T-helper 2 cell treated with Interferon-gamma antibody and Interleukin-4, amounts not matched to agents 100 ng/mL and 5 ng/mL, for 36 hours (primary cell): ENCODE measurements around the gene KLHDC7B. TPM values are rescaled to one million over a fixed set of nuclear protein-coding genes. Genes with fewer than 3 reads are reported as not detected.
"Not testable (repeated sequence)": the region's sequence is repeated elsewhere in the genome, so short reads cannot be mapped to it uniquely, and the experiment has no call there.

Experiments
- intact Hi-C: fragments of 100-400 bp; cut with micrococcal nuclease; formaldehyde crosslinking; loops from one replicate; pipeline ENCODE4 v1.15.1; 2023
- total RNA-seq: library from RNA; stranded (reverse); gene quantifications from 2 replicates; pipeline ENCODE4 v1.2.3, GENCODE V29; 2022

The KLHDC7B gene
- total RNA-seq, 1 donor from 2014 or later = 5.3 TPM

GRCh38 chr22:50516891-50517290 lies 28.8 kb upstream of the KLHDC7B start:
- intact Hi-C loops = no loop called here

DNA sequence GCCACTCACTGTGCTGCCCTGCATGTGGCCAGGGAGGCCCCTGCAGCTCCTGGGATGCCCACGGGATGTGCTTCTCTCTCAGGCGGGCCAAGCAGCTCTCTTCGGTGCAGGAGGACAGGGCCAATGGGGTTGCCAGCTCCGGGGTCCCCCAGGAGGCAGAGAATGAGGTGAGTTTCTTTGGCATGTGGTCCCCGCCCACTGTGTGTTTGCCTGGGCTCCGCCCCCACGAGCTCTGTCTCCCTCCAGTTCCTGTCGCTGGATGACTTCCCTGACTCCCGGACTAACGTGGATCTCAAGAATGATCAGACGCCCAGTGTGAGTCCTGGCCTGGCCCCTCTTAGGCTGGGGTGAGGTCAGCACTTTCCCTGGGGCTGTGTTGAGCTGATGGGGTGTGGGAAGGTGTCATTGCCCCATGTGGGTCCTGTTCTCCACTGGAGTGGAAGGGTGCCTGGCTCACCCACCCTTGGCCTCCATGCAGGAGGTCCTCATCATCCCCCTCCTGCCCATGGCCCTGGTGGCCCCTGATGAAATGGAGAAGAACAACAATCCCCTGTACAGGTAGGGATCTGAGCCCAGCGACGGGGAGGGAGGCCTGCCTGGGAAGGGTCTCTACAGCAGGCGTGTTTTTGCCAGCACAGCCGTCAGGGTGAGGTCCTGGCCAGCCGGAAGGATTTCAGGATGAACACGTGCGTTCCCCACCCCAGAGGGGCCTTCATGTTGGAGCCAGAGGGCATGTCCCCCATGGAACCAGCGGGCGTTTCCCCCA lies 28.0 kb upstream of the KLHDC7B start:
- intact Hi-C loops = no loop called here

DNA sequence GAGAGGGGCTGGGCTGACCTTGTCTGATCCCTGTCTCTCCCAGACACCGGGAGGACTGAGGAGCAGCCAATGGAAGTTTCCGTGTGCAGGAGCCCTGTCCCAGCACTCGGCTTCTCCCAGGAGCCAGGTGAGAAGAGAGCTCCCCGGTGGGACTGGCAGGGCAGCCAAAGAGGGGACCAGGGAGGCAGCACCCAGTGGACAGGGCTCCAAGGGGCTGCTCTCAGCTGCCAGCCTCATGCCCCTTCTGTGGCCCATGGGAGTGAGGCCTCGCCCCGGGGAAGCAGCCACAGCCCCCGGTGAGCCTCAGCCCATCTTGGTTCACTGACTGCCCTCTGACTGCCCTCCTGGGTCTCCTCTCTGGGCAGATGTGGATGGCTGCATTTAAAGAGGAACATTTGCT lies 27.1 kb upstream of the KLHDC7B start:
- intact Hi-C loops = no loop called here

GRCh38 chr22:50519151-50519550 lies 26.5 kb upstream of the KLHDC7B start:
- intact Hi-C loops = no loop called here

DNA sequence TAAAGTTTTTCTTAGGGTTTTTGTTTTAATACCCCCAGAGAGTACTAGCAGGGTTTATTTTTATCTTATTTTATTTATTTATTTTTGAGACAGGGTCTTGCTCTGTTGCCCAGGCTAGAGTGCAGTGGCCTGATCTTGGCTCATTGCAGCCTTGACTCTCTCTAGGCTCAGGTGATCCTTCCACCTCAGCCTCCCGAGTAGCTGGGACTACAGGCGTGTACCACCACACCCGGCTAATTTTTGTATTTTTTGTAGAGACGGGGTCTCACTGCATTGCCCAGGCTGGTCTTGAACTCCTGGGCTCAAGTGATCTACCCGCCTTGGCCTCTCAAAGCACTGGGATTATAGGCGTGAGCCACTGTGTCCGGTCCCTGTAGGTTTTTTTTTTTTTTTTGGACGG lies 25.5 kb upstream of the KLHDC7B start:
- intact Hi-C loops = not testable (repeated sequence)

DNA sequence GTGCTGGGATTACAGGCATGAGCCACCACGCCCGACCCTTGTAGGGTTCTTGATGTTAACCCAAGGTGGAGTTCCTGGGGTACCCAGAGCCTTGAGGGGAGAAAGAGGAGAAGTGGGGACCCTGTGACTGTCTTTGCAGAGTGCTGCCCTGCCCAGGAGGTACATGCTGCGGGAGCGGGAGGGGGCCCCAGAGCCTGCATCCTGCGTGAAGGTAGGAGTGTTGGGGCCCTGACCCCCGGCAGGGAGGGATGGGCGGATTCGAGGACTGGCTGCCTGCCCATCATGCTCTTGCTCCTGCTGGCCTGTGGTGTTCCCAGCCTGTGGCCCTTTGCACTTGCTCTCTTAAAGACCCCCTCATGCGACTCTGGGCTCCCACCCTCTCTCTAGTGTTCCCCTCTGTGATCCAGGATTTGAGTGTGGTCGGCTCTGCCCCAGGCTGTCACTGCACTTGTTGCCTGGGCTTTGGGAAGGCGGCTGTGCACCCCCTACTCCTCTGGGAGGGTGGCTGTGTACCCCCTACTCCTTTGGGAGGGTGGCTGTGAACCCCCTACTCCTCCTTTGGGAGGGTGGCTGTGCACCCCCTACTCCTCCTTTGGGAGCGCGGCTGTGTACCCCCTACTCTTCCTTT lies 24.8 kb upstream of the KLHDC7B start:
- intact Hi-C loops = no loop called here

GRCh38 chr22:50521710-50522109 lies 24.0 kb upstream of the KLHDC7B start:
- intact Hi-C loops = no loop called here

DNA sequence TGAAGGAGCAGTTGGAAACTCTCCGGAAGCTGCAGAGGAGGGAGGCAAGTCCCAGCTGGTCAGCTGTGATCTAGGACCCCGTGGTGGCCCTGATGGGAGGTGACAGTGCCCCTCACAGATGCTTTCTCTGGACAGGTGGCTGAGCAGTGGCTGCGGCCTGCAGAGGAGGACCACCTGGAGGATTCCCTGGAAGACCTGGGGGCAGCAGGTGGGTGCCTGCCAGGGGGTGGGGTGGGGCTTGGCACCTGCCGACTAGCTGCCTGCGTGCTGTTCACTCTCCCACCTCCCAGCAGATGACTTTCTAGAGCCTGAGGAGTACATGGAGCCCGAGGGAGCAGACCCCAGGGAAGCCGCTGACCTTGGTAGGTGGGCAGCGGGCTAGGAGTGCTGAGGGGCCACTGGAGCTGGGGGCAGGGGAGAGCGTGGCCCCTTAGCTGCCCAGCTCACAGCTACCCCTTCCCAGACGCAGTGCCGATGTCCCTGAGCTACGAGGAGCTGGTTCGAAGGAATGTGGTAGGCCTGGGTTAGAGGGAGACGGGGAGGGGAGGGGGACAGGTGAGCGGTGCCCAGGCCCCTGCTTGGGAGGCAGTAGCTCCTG lies 23.4 kb upstream of the KLHDC7B start:
- intact Hi-C loops = no loop called here

- intact Hi-C loops = no loop called here
These were observed 22.8 kb upstream of the KLHDC7B start for GRCh38 chr22:50522806-50523438.

- intact Hi-C loops = no loop called here
These were observed 22.3 kb upstream of the KLHDC7B start for GRCh38 chr22:50523458-50523805.

DNA sequence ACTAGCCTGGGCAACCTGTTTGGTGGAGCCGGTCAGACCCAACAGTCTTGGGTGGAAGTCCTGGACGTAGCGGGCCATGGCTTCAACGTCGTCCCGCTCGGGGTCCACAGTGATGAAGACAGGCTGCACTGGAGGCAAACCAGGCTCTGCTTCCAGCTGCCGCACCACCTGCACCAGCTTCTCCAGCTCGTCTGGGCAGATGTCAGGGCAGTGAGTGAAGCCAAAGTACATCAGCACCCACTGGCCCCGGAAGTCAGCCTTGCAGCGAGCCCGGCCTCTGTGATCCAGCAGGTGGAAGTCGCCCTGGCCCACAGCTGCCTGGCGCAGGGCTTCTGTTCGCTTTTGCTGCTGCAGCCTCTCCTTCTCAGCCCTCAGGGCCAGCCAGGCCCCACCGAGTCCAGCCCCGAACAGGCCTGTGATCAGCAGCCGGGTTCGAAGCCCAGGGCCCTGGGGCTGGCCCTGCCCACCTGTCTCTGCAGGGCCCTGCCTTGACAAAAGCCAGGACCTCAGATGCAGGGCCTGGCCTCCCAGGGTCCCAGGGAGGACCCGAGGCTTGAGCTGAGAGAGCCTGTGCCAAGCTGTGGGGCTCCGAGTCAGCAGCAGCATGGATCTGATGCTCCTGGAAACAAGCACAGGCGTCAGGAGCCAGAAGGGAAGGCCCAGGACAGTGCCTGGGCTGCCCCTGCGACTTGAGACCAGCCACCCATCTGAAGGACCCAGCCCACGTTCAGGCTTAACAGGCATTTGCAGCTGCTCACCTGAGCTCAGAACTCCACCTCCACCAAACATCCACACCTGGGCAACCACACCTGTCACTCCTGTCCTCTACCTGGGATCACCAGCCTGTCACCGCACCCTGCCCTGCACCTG lies 21.7 kb upstream of the KLHDC7B start:
- intact Hi-C loops = loop anchor here (2.0 kb wide), 1 partner anchor 97 kb away; no protein-coding TSS in a partner anchor

DNA sequence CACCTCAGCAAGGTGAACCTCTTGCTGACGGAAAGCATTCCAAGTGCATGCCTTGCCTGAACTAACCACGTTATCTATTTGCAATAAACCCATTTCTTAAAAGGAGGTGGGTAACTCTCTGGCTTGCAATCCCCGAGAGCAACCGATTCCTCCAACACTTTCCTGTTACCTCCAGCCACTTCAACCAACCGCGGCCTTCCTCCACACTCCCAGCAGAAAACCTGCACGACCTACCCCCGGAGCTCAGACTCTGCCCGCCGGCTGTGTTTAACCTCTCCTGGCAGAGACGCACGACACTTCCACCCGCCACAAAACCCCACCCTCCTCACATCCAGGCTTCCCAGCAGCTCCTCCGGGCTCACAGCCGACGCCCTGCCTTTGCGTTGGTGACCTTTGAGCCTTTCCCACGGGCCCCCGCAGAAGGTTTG lies 21.0 kb upstream of the KLHDC7B start:
- intact Hi-C loops = loop anchor here (1.0 to 2.0 kb wide), 3 partner anchors 16 to 96 kb away; partner anchors contain the start of genes CHKB and NCAPH2

- intact Hi-C loops = loop anchor here (1.0 to 2.0 kb wide), 3 partner anchors 17 to 96 kb away; partner anchors contain the start of genes CHKB and NCAPH2
These were observed 20.4 kb upstream of the KLHDC7B start, which contains the start of gene SCO2 for GRCh38 chr22:50525104-50525857. Gene SCO2, minus strand, starts transcription at chr22:50525598. Its CDS starts 1,187 bp downstream, at chr22:50524411.

- intact Hi-C loops = loop anchor here (1.0 to 2.0 kb wide), 4 partner anchors 17 to 95 kb away; partner anchors contain the start of genes CHKB, NCAPH2 and SYCE3
These were observed 19.9 kb upstream of the KLHDC7B start for GRCh38 chr22:50525858-50526107.

DNA sequence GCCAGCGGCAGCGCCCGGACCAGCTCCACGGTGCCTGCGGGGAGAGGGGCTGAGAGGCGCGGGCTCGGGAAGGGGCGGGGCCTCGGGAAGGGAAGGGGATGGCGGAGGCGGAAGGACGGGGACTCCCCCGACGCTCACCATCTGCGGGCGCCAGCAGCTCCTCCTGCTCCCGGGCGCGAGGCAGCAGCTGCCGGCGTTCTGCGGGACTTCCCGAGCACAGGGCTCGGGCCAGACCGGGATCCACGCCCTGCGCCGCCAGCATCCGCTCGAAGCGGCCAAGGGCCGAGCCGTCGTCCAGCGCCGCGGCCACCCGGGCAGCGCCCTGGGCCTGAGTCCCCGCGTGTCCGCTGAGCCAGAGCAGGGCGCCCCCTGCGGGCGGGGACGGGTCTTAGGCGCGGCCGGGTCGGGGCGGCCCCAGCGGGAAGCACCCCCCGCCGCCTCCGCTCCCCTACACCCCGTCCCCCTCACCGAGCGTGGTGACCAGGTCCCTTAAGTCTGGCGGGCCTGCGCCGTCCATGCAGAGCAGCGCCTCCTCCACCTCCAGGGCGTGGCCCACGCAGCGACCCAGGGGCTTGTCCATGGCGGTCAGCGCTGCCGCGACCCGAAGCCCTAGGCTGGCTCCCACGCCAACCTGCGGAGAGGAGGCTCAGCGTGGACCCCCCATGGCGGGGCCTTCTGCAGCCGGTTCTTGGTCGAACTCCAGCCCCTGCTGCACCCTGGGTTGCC lies 19.4 kb upstream of the KLHDC7B start:
- intact Hi-C loops = loop anchor here (1.0 kb wide), 1 partner anchor 36 kb away; the partner anchor contains the start of gene SYCE3

- intact Hi-C loops = loop anchor here (1.0 kb wide), 1 partner anchor 35 kb away; the partner anchor contains the start of gene SYCE3
These were observed 18.6 kb upstream of the KLHDC7B start for GRCh38 chr22:50526834-50527801.

GRCh38 chr22:50527921-50528681 lies 17.6 kb upstream of the KLHDC7B start:
- intact Hi-C loops = no loop called here
